Endothelial cell of umbilical vein (primary cell): ENCODE results near the gene MYO1B.

Source experiments
- CTCF ChIP-seq, 2 donors: IDR thresholded peaks; 1 replicate in 1 of 2; 2 replicates in 1 of 2; pipeline ENCODE4 v1.5.1; 2011; ENCODE audit warnings: low read length in 2 of 2, mild to moderate bottlenecking in 2 of 2, moderate library complexity in 2 of 2, control low read depth in 1 of 2, inconsistent platforms in 1 of 2, low read depth in 1 of 2; ENCODE audit not compliant: insufficient read depth in 1 of 2; ENCODE audit errors: extremely low read depth in 1 of 2
- EZH2 ChIP-seq: IDR thresholded peaks from 2 replicates; pipeline ENCODE4 v1.6.1; 2012; ENCODE audit warnings: borderline replicate concordance, low read depth, mild to moderate bottlenecking, moderate library complexity, low read length, inconsistent platforms; ENCODE audit not compliant: severe bottlenecking
- FOS ChIP-seq: IDR thresholded peaks from 2 replicates; pipeline ENCODE4 v1.6.1; 2011; ENCODE audit warnings: mild to moderate bottlenecking, low read length, moderate library complexity, borderline replicate concordance; ENCODE audit not compliant: insufficient read depth
- JUN ChIP-seq: IDR thresholded peaks from 2 replicates; pipeline ENCODE4 v1.6.1; 2011; ENCODE audit warnings: borderline replicate concordance, low read depth; ENCODE audit not compliant: insufficient read length, insufficient read depth
- MYC ChIP-seq: IDR thresholded peaks from one replicate; pipeline ENCODE4 v1.6.1; 2011; ENCODE audit warnings: mild to moderate bottlenecking, low read depth, low read length
- POLR2A ChIP-seq: IDR thresholded peaks from 2 replicates; pipeline ENCODE4 v1.6.1; 2012; ENCODE audit warnings: low read depth, mild to moderate bottlenecking, control low read depth, low read length
- POLR2AphosphoS5 ChIP-seq: IDR thresholded peaks from 2 replicates; pipeline ENCODE4 v1.6.1; 2012; ENCODE audit warnings: low read depth, mild to moderate bottlenecking, control low read depth, low read length, moderate library complexity; ENCODE audit not compliant: insufficient read depth
- TF ChIP-seq, protein P1 (sequence below): IDR thresholded peaks from 2 replicates; pipeline ENCODE4 v1.6.1; 2011; ENCODE audit not compliant: insufficient read depth, insufficient read length

DNA sequence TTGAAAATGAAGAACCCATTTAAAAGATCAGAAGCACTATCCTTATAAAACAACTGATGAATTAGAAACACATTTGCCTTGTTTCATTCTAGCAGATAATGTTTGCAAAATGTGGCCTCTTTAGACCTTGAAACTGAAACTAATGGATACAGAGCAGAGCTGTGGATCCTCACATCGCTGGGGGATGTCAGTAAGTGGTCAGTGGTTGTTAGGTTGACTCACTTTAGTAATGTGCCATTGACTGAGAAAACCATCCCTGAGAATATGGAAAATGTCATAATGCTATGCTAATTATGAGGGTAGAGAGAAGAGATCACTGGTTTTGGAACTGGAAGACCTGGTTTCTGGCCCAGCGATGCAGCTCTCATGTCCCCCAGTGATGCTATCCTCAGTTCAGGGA is 176.7 kb downstream of the MYO1B start:
- TF ChIP-seq CTCF (IDR thresholded peaks at IDR 0.05; ENCODE audit: extremely low read depth in 1 of 2, insufficient read depth in 1 of 2, low read depth in 1 of 2, low read length in 2 of 2) (no peak), POLR2A (no peak), POLR2AphosphoS5 (no peak), EZH2 (no peak), MYC (no peak), FOS (no peak), JUN (no peak)
- TF ChIP-seq, protein P1, sequence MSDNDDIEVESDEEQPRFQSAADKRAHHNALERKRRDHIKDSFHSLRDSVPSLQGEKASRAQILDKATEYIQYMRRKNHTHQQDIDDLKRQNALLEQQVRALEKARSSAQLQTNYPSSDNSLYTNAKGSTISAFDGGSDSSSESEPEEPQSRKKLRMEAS = no peak
